GM12801 (cell line): ENCODE measurements around the gene KAT2A.

Experiments used
- CTCF ChIP-seq: IDR thresholded peaks from one replicate; pipeline ENCODE4 v1.5.1; 2011; ENCODE audit warnings: control low read depth; ENCODE audit not compliant: insufficient read length; ENCODE audit errors: extremely low read depth

Gene KAT2A

GRCh38 chr17:42131232-42131631 lies 10.1 kb upstream of the KAT2A start:
- TF ChIP-seq CTCF: no peak

- no peak for TF ChIP-seq CTCF
Measured at GRCh38 chr17:42130310-42130936, 9.3 kb upstream of the KAT2A start.

- TF ChIP-seq CTCF: no peak
Measured at GRCh38 chr17:42129109-42129837, 8.1 kb upstream of the KAT2A start.

- TF ChIP-seq CTCF: no peak
Measured at GRCh38 chr17:42127414-42127813, 6.2 kb upstream of the KAT2A start.

- TF ChIP-seq CTCF: no peak
Measured at GRCh38 chr17:42126836-42127235, 5.7 kb upstream of the KAT2A start.

GRCh38 chr17:42125565-42125964 lies 4.4 kb upstream of the KAT2A start:
- TF ChIP-seq CTCF: no peak

GRCh38 chr17:42124256-42124655 lies 3.1 kb upstream of the KAT2A start:
- no peak for TF ChIP-seq CTCF
